Bronchial epithelial cell (primary cell): ENCODE data around the gene TPK1. TPM values are rescaled to one million over a fixed set of nuclear protein-coding genes. Genes with fewer than 3 reads are reported as not detected.

Source experiments
- DNase-seq: peaks from one replicate; pipeline ENCODE4 v3.0.0-alpha.2; 2010; ENCODE audit warnings: low read depth
- FAIRE-seq: peaks from 2 replicates; lab custom pipeline; 2011; peaks lifted over from hg19 to GRCh38; lab: Jason Lieb, UNC
- H3K27me3 ChIP-seq: 2 replicates; pipeline ENCODE4 v1.5.1; 2011; ENCODE audit warnings: low read length; ENCODE audit not compliant: control insufficient read depth, insufficient read depth
- H3K36me3 ChIP-seq: 2 replicates; pipeline ENCODE4 v1.5.1; 2011; ENCODE audit warnings: low read length; ENCODE audit not compliant: control insufficient read depth, insufficient read depth
- H3K4me3 ChIP-seq: 2 replicates; pipeline ENCODE4 v1.5.1; 2011; ENCODE audit warnings: mild to moderate bottlenecking, low read depth, low read length, control low read depth
- CTCF ChIP-seq: IDR thresholded peaks from 2 replicates; pipeline ENCODE4 v1.5.1; 2011; ENCODE audit warnings: mild to moderate bottlenecking, moderate library complexity, low read length, control low read depth, inconsistent platforms; ENCODE audit not compliant: insufficient read depth, severe bottlenecking
- total RNA-seq: library from RNA; depleted of rRNA; stranded (reverse); fragments of >200 nt; gene quantifications from 2 replicates; pipeline ENCODE4 v1.2.1, GENCODE V29; 2014

TPK1 gene
- total RNA-seq, 1 donor from 2014 or later, result 2.4 TPM

DNA sequence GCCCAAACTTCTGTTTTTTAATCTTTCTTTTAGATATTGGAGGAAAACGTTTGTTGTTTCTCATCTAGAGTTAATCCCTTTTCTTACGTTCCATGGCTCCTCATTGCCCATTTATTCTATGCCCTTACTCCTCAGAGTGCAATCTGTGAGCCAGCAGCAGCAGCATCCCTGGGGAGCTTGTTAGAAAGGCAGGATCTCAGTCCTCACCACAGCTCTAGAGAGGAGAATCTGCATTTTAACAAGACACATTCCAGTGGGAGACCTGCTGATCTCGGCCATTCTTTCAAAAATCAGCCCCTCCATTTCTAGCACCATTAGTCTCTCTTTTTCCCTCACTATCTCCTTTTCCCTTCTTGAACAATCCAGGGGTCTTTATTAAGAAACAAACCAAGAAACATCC lies 348.0 kb downstream of the TPK1 start:
- H3K36me3 ChIP-seq, result no peaks in the 10 kb centered on the region
- FAIRE-seq, result no peak
- no peak for DNase-seq
- H3K27me3 ChIP-seq, result no peaks in the 10 kb centered on the region
- H3K4me3 ChIP-seq, result no peak overlapping the region
- no peak for TF ChIP-seq CTCF

- DNase-seq, result no peak
- FAIRE-seq, result no peak
- Histone ChIP-seq H3K4me3 (no peak overlapping the region), H3K36me3 (no peaks in the 10 kb centered on the region), H3K27me3 (no peaks in the 10 kb centered on the region)
- no peak for TF ChIP-seq CTCF
Measured at GRCh38 chr7:144484445-144484844, 351.4 kb downstream of the TPK1 start.

GRCh38 chr7:144483189-144483588 lies 352.7 kb downstream of the TPK1 start:
- no peak for TF ChIP-seq CTCF
- H3K36me3 ChIP-seq, result no peaks in the 10 kb centered on the region
- FAIRE-seq, result no peak
- H3K4me3 ChIP-seq, result no peak overlapping the region
- no peaks in the 10 kb centered on the region for H3K27me3 ChIP-seq
- no peak for DNase-seq

DNA sequence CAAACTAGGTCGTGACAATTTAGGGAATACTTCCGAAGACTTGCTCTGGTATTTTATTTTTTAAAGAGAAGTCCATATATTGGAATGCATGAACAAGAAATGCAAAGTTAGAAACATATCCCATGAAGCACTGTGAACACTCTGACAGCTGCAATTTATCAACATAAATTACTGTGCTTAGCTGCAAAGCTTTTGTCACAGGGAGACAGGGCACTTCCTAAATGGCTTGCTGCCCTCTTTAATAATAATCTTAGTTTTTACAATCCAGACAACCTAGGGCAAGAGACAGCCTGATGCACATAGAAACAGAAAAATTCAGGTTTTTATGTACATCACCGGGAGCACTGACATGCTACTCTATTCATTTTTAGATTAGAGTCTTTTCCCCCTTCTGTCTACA lies 354.0 kb downstream of the TPK1 start:
- H3K27me3 ChIP-seq, result no peaks in the 10 kb centered on the region
- DNase-seq (no peak), FAIRE-seq (no peak)
- H3K4me3 ChIP-seq, result no peak overlapping the region
- no peaks in the 10 kb centered on the region for H3K36me3 ChIP-seq
- TF ChIP-seq CTCF, result no peak

DNA sequence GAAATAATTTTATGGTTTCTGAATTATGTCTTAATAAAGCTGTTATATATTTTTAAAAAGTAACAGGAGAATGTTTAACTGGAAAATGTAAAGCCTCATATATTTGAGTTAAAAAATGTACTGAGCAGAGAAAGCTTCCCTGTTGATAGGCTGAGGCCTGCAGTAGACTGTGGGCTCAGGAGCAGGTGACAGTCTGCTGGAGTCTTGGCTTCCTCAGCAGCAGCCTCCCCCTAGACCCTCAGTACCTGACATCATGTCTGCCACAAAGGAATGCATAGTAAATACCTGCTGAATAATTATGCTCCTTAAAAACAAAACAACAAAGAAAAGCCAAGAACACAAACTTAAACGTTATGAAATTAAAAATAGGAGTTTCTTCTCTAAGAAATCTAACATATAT lies 358.5 kb downstream of the TPK1 start:
- FAIRE-seq (no peak), DNase-seq (no peak)
- no peaks in the 10 kb centered on the region for H3K36me3 ChIP-seq
- H3K27me3 ChIP-seq, result peaks cover 1% of the 10 kb centered on the region
- H3K4me3 ChIP-seq, result no peak overlapping the region
- no peak for TF ChIP-seq CTCF
